GM21825 (cell line): ENCODE data around the gene HOXD12.

ENCODE experiments used
- ATAC-seq: cut with Tn5 transposase; IDR thresholded peaks from one replicate; pipeline ENCODE4 v1.9.1; 2021; ENCODE audit warnings: mild to moderate bottlenecking, moderate library complexity; ENCODE audit not compliant: unreplicated experiment

HOXD12 gene

DNA sequence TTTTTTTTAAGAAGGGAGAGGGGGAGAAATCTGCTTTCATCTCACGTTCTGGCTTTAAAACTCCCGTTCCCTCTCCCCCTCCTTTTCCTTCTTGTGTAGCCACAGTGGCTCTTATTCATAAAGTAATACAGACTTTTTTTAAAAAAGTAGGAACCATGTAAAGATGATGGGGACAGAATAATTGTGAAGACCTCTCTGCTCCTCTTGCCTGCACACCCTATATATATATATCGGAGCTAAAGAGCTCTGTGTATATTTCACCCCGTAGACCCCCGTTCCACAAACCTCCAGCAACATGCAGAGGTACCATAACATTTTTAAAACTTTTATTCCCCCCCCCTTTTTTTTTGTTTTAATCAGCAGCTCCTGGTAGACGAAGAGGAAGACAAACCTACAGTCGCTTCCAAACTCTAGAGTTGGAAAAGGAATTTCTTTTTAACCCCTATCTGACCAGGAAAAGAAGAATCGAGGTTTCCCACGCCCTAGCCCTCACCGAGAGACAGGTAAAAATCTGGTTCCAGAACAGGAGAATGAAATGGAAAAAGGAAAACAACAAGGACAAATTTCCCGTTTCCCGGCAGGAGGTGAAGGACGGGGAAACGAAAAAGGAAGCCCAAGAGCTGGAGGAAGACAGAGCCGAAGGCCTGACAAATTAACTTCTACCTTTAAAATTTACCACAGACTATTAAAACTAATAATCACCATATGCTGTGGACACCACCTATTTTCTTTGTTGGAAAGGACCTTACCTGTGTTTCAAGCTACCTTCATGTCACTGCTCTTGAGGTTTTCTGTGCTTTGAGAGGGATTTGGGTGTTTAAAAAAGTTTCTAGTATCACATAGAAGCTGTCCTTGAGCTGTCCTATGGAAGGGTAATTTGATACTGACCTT lies 31.6 kb downstream of the HOXD12 start:
- ATAC-seq = no peak

DNA sequence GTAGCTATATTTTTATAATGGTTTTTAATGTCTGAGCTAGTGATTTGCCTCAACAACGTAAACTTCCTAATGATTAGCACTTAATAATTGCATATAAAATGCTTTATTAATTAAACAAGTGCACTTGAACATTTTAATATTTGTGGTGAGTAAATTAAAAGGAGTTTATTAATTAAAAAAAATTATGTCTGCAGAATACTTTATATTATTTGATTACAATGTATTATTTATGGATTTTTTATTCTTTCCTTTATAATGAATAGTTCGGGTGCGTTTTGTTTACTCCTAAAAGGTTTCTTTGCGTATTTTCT lies 32.2 kb downstream of the HOXD12 start:
- ATAC-seq = no peak

DNA sequence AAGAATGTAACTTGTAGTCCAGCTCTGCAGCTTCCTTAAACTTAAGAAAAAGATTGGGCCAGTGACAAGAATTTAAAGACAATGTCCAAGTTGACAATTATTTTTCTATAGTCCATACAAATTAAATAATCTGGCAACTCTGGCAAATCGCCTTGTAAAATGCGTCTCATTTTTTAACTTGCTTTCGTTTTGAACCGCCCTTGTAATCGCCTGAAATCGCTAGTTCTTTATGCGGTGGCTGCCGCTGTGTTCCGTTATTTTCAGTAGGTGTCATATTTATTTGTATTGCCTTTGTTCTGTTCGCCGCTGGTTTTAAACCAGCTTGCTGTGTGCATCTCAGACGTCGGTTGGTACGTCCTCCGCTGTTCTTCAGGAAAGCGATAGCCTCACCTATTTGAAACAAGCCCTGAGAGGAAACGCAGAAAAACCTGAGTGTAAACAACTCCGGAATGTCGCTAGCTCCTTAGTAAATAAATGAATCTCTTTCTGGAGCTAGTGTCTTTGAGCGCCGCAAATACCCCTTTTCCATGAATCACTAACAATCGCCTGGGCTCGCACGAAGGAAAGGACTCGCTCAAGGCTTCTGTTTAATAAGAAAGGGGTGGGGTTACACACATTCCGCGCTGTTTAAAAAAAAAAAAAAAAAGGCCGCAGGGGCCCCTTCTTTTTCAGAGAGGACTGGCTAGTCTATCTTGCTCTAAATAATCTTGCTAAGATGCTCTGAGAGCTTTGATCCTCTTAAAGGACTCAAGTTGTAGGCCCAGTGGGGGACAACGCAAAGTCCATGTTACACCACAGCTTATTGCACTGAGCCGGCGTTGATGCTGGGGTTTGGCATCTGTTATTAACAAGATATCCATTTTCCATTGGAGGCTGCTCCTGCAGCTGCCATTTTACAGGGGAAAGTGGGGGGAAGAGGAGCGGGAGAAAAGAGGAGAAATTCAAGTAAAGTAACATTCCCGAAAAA lies 32.9 kb downstream of the HOXD12 start:
- no peak for ATAC-seq

DNA sequence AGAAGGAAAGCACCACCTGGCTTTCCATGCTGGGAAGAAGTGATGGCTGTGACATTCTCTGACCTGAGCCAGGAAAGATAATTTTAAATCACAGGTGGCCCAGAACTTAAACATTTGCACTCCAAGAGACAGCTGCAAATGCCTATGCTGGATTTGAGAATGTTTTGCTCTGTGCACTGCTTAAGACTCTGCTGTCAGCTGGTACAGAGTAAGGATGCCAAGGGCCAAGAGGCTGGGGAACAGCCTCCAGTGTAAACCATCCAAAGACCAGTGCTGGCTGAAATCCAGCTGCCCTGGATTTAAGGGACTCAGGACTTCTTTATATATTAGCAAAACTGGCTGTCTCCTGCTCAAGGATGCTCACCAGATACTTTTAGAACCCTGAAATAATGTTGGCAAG lies 33.8 kb downstream of the HOXD12 start:
- no peak for ATAC-seq

DNA sequence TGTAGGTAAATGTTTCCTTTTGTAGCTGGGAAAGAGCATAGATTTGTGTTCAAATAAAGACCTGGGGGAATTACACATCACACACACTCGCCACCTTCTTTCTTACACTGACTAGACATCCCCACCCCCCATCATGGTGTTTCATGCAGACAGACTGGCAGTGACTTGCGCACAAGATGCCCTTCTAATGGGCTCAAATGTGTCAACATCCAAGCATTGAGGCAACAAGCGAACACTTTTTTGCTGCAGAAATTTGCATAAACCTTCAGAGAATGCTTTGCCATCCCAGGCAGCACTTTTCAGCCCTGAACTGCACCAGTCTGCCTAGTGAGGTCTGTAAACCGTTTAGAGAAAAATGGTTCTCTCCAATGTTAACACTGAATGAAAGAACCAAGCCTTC lies 34.4 kb downstream of the HOXD12 start:
- ATAC-seq = no peak

DNA sequence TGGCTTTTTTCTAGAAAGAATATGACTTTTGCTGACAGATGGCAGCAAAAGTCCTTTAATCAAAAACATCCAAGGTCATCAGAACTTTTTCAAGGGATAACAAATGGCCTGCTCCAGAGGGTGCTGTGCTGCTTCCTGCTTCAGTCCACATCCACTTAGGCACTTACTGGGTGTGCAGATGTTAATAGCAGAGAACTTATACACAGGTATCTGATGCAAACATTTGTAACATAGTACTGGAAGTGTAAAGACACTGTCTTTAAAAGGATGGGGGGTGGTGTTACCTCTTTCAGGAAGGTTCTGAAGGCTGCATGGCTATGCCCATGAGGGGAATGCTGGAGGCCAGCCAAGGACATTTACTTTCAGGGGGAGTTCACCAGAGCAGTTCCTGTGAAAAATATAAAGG lies 35.4 kb downstream of the HOXD12 start:
- no peak for ATAC-seq

DNA sequence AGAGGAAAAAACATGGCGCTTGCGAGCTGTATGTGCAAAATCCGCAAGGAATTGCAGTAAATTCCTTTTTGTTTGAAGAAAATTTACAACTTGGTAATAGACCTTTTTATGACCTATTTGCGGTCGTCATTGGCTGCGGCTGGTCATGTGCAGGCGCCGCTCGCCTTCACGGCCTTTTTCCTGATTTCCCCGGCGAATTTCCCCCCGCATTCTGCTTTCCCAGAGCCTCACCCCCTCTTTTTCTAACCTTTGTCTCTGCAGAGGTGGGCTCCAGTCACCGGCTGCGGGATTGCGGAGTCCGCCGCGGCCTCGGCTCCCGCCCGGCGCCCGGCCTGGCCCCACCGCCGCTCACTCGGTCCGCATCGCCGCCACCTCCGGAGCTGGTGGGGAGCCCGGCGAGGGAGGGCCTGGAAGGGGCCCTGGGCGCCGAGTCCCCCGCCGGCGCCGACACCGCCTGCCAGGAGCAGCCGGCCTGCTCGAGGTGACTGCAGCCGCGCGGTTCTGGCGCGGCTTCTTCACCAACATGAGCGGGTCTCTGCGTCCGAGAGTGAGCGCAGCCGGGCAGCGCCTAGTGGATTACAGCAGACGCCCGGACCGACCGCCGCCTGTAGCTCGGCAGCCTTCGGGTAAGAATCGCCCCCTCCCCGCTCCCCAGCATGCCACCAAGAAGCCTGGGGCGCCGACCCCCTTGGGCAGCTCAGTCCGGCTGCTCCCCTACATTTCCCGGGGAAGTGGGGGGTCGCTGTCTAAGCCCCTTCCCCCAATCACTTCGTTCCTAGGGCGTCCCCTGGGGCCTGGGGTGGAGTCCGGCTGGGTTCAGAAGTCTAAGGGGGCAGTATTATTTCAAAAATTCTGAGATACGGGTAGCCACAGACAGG lies 37.0 kb downstream of the HOXD12 start:
- ATAC-seq = no peak

DNA sequence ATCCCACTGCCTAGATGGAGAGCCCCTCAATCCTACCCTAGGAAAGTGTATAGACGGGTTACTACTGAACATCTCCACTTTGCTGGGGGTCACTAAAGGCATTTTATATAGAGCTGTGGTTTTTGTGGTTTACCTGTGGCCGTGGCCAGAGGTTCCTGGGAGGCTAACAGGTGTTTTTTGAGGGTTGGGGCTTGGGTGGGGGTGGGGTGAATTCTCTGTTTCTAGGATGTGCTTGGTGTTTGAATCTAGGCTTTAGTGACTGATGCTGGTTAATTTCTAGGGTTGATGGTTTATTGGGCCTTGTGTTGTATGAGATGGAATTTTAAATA lies 37.6 kb downstream of the HOXD12 start:
- ATAC-seq = no peak

DNA sequence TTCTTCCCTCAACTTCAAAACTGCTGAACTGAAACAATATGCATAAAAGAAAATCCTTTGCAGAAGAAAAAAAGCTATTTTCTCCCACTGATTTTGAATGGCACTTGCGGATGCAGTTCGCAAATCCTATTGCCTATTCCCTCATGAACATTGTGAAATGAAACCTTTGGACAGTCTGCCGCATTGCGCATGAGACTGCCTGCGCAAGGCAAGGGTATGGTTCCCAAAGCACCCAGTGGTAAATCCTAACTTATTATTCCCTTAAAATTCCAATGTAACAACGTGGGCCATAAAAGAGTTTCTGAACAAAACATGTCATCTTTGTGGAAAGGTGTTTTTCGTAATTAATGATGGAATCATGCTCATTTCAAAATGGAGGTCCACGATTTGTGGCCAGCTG lies 38.3 kb downstream of the HOXD12 start:
- no peak for ATAC-seq

DNA sequence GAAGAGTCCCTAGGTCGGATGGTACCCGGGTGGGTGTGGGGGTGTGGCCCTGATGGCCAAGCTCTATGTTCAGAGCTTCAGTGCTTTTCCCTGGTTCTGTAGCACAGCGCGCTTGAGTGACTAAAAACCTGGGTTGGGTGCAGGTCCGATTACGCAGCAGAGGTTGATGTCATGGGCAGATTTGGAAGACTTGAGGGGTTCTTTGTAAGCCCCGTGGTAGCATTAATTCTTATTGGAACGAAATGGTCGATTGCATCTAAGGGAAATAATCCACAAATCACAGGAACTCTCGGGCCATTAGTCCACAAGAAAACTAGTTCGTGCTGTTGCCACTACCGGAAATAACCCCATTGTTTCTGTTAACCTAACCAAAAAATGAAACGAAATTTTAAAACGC lies 38.9 kb downstream of the HOXD12 start:
- no peak for ATAC-seq

DNA sequence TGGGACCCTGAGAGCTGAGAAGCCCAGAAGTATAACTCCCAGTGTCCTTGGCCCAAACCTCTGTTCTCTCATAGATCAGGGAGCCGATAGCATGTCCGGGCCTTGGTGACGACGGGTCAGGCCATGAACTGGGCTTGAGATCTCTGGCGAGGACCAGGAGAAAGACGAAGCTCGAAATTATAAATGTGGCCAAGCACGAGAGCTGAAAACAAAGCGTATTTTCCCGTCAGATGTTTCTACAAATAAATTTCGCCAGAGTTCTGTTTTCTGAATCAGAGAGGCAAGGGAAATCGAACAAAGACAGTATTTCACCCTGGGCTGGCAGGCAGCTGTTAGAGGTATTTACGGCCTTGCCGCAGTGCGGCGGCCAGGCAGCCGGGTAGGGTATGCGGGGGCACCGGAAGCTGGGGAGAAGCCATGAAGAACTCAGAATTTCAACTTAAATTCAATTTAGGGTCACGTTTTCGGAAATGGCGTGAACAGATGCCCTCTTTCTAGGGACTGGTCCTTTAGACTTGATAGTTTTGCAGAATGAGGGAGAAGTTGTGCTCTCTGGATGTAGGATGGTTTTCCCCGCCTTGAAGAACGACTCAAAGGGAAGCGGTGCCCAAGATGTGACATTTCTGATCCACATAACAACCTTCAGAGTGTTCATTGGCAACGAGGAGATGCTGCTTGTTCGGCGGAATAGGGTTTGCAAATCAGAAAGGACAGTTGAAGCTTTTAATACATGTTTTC lies 39.5 kb downstream of the HOXD12 start:
- ATAC-seq = no peak

DNA sequence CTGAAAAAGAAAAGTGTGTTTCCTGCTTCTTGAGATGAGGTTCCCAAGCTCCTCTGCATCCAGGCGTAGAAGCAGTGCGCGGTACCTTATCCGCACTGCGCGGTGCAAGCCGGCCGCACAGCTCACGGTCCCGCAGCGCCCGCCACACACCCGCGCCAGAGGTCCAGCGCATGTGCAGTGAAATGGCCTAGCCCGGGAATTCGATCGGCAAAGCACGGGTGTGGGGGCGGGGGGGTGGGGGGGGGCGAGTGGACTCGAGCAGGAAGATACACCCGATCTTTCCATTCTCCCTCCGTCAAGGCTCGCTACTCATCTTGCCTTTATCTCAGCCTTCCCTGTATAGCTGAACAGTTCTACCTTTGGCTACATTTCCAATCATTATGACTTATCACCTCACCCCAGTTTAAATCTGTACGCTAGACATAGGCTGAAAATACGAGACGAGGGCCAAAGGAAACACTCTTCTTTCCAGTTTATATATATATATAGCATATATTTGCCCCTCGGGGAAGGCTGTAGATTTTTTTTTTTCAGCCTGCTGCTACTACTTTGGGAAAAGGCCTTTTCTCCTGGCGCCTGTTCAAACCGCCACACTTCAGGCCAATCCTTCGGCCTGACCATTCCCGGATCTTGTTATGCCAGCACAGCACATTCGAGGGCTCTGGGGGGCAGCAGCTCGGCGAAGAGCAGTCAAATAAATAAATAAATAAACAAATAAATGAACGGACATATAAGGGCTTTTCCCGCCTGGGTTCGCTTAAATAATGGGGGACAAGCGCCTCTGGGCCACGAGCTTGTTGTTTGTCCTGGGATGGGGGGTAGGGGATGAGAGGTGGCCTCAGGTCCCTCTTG lies 40.3 kb downstream of the HOXD12 start:
- ATAC-seq = no peak

DNA sequence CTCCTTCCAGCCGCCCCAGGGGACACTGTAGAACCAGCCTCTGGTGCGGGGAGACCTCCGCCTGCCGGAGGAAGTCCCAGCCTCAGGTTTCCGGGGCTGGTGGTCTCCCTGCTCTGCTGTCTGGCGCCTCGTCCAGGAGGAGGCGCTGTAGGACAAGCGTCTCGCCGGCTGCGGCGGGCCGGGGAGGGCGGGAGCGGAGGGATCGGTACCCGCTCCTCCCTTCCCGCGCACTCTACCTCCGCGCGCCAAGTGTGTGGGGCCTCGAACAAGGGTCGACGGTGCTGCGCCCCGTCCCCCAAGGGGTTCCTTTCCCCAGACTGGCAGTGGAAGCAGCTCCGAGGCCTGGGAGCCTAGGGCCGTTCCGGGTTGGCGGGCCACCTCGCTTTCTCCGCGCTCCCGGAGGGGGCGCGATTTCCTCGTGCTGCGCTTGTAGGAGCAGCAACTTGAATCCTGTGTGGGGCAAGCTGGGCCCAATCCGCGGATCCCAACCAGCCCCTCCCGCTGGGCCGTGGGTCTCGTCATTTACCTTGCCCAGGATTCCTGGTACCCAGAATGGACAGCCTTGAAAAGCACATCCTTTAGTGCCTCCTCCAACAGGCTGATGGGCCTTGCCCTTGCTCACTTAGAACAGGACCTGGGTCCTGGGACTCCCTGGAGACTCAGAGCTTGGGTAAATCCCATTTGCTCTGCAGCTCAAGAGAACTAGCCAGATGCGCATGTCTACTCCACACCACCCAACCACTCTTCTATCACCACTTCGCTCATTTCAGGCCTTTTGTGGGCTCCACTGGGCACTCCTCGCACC lies 41.1 kb downstream of the HOXD12 start:
- ATAC-seq = peak; percentile 93

DNA sequence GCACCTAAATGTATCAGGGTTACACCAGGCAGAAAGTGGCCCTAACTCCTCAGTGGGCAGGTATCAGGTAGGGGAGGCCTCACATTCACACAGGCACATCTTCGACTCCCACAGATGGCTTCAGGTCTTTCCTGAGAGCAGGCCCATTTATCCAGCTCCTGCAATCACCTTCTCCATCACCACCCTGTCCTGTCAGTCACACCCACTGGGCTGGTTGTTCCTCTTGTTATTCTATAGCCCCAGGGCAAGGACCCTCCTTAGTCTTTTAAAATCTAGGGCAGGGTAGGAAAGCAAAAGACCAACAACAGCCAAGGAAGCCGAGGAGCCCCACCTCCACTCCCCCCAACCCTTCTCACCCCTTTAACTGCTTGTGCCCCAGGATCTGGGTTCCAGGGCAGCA lies 42.7 kb downstream of the HOXD12 start:
- no peak for ATAC-seq

DNA sequence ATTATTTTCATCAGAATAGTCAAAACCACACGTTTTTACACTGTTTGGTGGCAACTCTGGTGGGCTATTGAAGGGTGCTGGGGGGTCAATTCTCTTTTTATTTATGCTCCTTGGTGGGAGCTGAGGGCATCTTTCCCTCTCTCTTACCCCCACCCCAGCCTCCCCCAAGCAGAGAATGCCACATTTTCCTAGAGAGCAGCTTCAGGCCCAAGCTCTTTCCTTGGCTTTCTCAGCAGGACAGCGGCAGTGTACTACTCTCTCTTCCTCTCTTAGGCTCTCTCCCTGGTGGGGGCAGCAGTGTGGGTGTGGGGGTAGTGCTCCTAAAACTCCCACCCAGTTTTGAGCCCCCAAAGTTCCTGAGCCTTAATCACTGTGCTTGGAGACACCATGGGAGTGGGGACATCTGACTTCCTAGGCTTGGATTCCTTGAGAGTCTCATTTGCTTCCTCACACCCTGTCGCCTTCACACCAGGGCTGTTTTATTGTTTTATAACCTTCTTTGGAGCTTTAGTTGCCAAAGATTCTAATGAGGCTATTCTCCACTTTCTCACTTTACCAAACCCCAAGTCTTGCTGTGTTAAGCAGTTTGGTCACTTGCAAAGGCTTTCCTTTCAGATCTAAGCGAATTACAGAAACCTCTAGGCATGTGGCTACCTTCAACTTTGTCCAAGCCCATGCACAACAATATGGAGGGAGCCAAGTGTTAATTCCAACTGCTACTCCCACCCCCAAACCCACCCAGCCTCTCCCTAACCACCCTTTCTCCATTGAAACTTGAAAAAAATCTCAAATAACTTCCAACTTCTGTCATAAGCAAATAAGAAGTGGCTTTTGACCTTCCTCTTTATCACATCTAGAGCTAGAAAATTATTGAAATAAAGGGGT lies 45.7 kb downstream of the HOXD12 start:
- ATAC-seq = no peak

DNA sequence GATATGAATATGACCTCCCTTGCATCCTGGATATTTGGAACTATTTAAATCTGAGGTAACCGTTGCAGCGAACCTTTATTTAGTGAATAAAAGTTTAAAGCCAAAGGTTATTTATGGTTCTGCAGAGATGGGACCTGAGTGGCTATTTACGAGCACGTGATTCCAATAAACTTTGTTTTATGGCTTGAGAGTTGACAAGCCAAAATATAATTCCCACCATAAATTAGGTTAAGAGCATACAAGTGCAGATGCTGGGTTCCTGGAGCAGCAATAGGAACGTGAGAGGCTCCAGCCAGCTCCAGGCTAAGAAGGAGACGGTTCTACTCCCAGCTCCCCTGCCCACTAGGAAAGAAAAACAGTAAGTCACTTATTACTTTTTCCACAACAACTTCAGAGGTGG lies 46.5 kb downstream of the HOXD12 start:
- no peak for ATAC-seq

DNA sequence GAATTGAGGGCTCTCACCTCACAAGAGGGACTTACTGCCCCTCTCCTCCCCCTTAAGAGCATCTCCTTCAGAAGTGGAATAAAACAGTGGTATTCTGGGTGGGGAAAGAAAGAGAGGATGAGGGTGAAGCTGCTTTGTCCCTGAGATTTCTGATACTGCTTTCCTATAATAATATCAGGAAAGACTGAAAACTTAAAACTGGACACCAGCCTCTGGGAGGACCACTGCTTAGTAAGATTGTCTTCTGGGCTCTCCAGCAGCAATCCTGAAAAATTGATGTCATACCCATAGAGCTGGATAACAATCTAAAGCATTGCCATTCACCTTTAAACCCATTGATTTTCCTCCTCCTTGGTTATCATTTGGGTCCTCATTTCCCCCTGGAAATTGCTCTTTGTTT lies 47.0 kb downstream of the HOXD12 start:
- ATAC-seq = no peak
